ENCODE measurements around the gene AP1AR. TPM values are rescaled to one million over a fixed set of nuclear protein-coding genes. Genes with fewer than 3 reads are reported as not detected.

AP1AR gene, protein sequence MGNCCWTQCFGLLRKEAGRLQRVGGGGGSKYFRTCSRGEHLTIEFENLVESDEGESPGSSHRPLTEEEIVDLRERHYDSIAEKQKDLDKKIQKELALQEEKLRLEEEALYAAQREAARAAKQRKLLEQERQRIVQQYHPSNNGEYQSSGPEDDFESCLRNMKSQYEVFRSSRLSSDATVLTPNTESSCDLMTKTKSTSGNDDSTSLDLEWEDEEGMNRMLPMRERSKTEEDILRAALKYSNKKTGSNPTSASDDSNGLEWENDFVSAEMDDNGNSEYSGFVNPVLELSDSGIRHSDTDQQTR
- total RNA-seq (2014; rRNA removed; shearing (Covaris generic)) = 35.3 and 38.9 TPM in 2 replicates

GRCh38 chr4:112231779-112232713 lies at the start of gene AP1AR:
Gene AP1AR, plus strand, starts transcription at chr4:112231787. Its CDS starts 305 bp downstream, at chr4:112232092.
- H3K4me3 ChIP-seq = peak within 1 kb of the TSS; percentile 84
- no peaks in the 10 kb centered on the region for H3K9me3 ChIP-seq (replicated peaks)
- H3K36me3 ChIP-seq = peaks cover 6% of the 10 kb centered on the region
- peak; percentile 86 to 91 for DNase-seq (ENCODE audit: low read depth in 1 of 2, low spot score in 2 of 2)
- H3K27me3 ChIP-seq (replicated peaks) = no peaks in the 10 kb centered on the region
- peaks cover 12% of the 10 kb centered on the region for H3K4me1 ChIP-seq (replicated peaks)
- peak within 1 kb of the TSS; percentile 64 for H3K27ac ChIP-seq

DNA sequence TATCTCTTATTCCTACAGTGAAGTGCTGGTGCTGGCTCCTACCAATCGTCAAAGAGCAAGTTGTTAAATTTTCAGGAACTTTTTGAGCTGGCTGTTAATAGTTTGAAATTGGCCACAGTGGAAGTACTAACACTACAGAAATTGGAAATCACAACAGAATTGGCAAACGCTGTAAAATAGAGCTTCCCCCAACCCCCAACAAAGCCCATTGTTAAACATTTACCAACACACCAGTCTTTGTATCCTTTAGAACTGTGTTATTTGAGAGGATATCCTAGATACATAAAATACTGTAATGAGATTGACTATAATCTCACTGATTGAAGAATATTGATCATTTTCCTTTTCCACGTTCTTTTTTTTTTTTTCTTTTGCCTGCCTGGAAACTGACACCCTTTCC lies 49.0 kb upstream of the AP1AR start:
- H3K4me3 ChIP-seq = no peak overlapping the region
- no peaks in the 10 kb centered on the region for H3K9me3 ChIP-seq (replicated peaks)
- H3K36me3 ChIP-seq = no peaks in the 10 kb centered on the region
- H3K27ac ChIP-seq = no peak overlapping the region
- DNase-seq (ENCODE audit: low read depth in 1 of 2, low spot score in 2 of 2) = no peak
- no peaks in the 10 kb centered on the region for H3K4me1 ChIP-seq (replicated peaks)
- H3K27me3 ChIP-seq (replicated peaks) = no peaks in the 10 kb centered on the region

DNA sequence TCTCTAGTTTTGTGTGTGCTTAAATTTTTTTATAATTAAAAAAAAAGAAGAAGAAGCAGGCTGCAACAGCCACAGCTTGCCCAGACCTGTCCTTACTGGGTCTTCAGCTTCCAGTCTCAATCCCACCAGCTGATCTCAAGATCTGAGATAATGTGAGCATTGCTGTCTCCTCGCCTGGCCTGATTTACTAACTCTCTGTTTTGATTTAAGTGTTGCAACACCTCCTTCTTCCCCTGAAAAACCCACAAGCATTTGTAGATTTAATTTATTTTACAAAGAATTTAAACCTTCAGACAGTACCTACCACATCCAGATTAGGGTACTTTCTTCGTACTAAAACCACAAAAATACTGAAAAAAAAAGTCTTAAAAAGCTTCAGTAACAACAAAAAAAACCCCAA lies 48.3 kb upstream of the AP1AR start:
- no peak overlapping the region for H3K4me3 ChIP-seq
- H3K4me1 ChIP-seq (replicated peaks) = no peaks in the 10 kb centered on the region
- no peaks in the 10 kb centered on the region for H3K9me3 ChIP-seq (replicated peaks)
- H3K27ac ChIP-seq = no peak overlapping the region
- no peaks in the 10 kb centered on the region for H3K36me3 ChIP-seq
- DNase-seq (ENCODE audit: low read depth in 1 of 2, low spot score in 2 of 2) = no peak
- H3K27me3 ChIP-seq (replicated peaks) = no peaks in the 10 kb centered on the region; the same call in 1 of the 2 replicates

DNA sequence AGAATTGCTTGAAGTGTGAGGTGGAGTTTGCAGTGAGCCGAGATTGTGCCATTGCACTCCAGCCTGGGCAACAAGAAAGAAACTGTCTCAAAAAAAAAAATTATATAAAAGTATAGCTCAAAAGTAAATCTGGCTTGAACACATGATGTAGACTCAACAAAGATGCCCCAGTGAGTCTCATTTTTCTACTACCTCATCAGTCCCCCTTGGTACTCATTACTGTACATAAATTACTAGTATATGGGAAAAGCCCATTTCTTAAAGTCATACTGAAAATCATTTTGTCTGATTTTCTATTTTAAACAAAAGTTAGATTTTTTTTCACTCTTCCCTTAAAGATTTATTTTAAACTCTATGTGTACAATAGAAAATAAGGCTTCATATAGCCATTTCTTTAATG lies 47.1 kb upstream of the AP1AR start:
- no peak overlapping the region for H3K27ac ChIP-seq
- no peaks in the 10 kb centered on the region for H3K9me3 ChIP-seq (replicated peaks)
- no peak overlapping the region for H3K4me3 ChIP-seq
- H3K27me3 ChIP-seq (replicated peaks) = no peaks in the 10 kb centered on the region; the same call in 1 of the 2 replicates
- no peaks in the 10 kb centered on the region for H3K4me1 ChIP-seq (replicated peaks)
- no peak for DNase-seq (ENCODE audit: low read depth in 1 of 2, low spot score in 2 of 2)
- H3K36me3 ChIP-seq = no peaks in the 10 kb centered on the region

- Histone ChIP-seq H3K27me3 (replicated peaks) (no peaks in the 10 kb centered on the region; the same call in 1 of the 2 replicates), H3K4me3 (no peak overlapping the region), H3K4me1 (replicated peaks) (no peaks in the 10 kb centered on the region), H3K27ac (no peak overlapping the region), H3K9me3 (replicated peaks) (no peaks in the 10 kb centered on the region), H3K36me3 (no peaks in the 10 kb centered on the region)
- no peak for DNase-seq (ENCODE audit: low read depth in 1 of 2, low spot score in 2 of 2)
These were observed 46.3 kb upstream of the AP1AR start for GRCh38 chr4:112185334-112185733.

DNA sequence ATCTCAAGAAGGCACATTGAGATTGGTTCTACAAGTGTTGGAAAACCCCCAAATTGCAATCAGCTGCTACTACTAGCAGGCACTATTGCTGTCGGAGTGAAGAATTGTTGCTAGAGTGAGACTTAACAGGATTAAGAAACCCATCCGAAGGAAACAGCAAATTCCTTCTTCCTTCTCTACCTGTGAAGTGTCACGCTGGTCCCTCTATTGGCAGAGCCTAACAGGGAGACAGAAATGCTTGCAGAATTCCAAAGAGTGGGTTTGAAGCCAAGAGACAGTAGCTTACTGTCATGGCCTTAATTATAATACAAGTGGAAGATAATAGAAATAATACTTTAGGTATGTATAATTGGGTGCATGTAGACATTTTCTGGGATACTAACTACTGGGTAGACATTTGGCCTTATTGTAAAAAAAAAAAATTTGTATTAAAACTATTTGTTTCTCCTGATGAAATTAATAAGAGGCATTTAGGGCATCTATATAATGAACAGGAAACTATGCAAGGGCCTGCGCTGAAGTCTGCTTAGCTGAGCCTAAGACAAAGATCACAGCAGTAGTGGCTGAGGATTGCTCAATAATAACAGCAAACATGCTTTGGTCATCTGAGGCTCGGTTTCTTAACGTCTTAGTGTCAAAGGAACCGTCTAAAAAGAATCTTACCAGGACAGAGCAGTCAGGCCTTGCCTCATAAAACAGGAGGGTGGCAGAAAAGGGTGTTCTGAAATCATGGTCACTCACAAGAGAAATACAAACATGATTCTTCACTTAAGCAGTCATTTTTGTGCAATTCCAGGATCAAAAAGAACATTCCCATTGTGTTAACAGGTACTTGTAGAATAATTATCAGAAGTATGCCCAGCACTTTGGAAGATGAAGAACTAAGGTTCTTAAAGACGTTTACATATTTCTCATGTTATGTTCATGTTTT lies 45.6 kb upstream of the AP1AR start:
- H3K27ac ChIP-seq = no peak overlapping the region
- no peak overlapping the region for H3K4me3 ChIP-seq
- no peaks in the 10 kb centered on the region for H3K9me3 ChIP-seq (replicated peaks)
- H3K27me3 ChIP-seq (replicated peaks) = no peaks in the 10 kb centered on the region; the same call in 1 of the 2 replicates
- H3K4me1 ChIP-seq (replicated peaks) = no peaks in the 10 kb centered on the region
- no peaks in the 10 kb centered on the region for H3K36me3 ChIP-seq
- DNase-seq (ENCODE audit: low read depth in 1 of 2, low spot score in 2 of 2) = no peak

DNA sequence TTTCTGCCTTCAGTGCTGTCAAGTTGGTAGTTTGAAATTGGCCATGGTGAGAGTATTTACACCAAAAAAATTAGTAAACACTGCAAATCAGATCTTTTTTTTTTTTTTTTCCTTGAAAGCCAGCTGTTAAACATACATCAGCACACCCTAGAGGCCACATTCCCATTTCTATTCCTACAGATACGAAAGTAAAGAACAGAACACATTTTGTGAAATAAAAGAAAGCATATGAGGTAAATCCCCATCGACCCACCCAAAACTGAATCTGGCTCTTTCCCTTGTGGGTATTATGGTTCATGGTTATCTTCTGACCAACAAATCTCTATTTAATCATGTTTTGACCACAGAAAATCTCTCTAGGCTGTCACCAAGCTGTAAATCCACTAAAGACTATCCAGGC lies 41.8 kb upstream of the AP1AR start:
- DNase-seq (ENCODE audit: low read depth in 1 of 2, low spot score in 2 of 2) = no peak

DNA sequence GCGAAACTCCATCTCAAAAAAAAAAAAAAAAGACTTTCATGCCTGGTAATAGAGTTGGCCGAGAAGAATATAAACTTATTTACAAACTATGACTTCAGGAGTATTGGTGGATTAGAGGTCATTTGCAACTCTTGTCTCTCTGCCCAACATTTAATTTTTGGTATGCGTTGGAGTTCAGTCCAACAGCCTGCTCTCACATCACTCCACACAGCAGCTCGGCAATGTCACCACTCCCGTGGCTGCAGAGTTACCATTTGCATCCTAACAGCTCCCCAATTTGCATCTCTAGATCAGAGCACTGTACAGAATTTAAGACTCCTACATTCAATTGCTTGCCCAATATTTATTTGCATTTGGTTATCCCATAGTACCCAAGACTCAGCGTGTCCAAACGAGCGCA lies 40.9 kb upstream of the AP1AR start:
- DNase-seq (ENCODE audit: low read depth in 1 of 2, low spot score in 2 of 2) = no peak
- no peaks in the 10 kb centered on the region for H3K4me1 ChIP-seq (replicated peaks)
- H3K36me3 ChIP-seq = no peaks in the 10 kb centered on the region
- H3K4me3 ChIP-seq = no peak overlapping the region
- H3K27me3 ChIP-seq (replicated peaks) = no peaks in the 10 kb centered on the region; the same call in 1 of the 2 replicates
- no peaks in the 10 kb centered on the region for H3K9me3 ChIP-seq (replicated peaks)
- H3K27ac ChIP-seq = no peak overlapping the region

More for the DNA sequence above, 41.8 kb upstream of the AP1AR start:
- Histone ChIP-seq H3K4me1 (replicated peaks) (no peaks in the 10 kb centered on the region), H3K27ac (no peak overlapping the region), H3K36me3 (no peaks in the 10 kb centered on the region), H3K9me3 (replicated peaks) (no peaks in the 10 kb centered on the region), H3K4me3 (no peak overlapping the region), H3K27me3 (replicated peaks) (no peaks in the 10 kb centered on the region; the same call in 1 of the 2 replicates)

GRCh38 chr4:112196461-112196860 lies 35.1 kb upstream of the AP1AR start:
- DNase-seq (ENCODE audit: low read depth in 1 of 2, low spot score in 2 of 2) = no peak

GRCh38 chr4:112199041-112199440 lies 32.5 kb upstream of the AP1AR start:
- no peak for DNase-seq (ENCODE audit: low read depth in 1 of 2, low spot score in 2 of 2)
- H3K4me1 ChIP-seq (replicated peaks) = no peaks in the 10 kb centered on the region
- no peaks in the 10 kb centered on the region for H3K27me3 ChIP-seq (replicated peaks)
- no peaks in the 10 kb centered on the region for H3K36me3 ChIP-seq
- H3K27ac ChIP-seq = no peak overlapping the region
- no peak overlapping the region for H3K4me3 ChIP-seq
- no peaks in the 10 kb centered on the region for H3K9me3 ChIP-seq (replicated peaks)

More at GRCh38 chr4:112196461-112196860, 35.1 kb upstream of the AP1AR start:
- H3K27me3 ChIP-seq (replicated peaks) = no peaks in the 10 kb centered on the region
- H3K4me1 ChIP-seq (replicated peaks) = no peaks in the 10 kb centered on the region
- H3K36me3 ChIP-seq = no peaks in the 10 kb centered on the region
- H3K9me3 ChIP-seq (replicated peaks) = no peaks in the 10 kb centered on the region
- H3K27ac ChIP-seq = no peak overlapping the region
- no peak overlapping the region for H3K4me3 ChIP-seq

DNA sequence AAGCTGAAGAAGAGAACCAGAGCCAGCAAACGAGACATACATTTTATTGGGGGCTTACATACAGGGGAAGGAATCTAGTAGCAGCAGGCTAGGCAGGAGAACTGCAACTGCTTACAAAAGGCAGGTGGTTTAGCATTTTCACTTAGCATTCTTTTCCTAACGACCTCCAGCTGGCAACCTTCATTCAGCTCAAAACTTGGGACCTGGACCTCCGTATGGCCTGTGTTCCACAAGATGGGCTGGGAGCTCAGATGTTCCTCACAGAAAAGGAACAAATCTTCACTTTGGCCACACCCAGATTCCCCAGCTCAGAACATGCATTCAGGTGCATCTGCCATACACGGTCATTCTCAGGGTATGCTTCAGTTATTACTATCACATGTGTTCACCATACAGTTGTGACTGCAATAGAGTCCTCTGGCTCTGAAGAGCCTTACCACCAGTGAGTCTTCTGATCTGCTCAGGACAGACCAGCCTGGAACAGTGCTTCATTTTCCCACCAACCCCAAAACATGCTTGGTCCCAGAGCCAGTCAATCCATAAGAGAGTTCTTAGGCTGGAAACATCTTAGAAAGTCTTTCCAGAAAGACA lies 29.6 kb upstream of the AP1AR start:
- no peak overlapping the region for H3K4me3 ChIP-seq
- H3K27ac ChIP-seq = no peak overlapping the region
- no peaks in the 10 kb centered on the region for H3K36me3 ChIP-seq
- no peak for DNase-seq (ENCODE audit: low read depth in 1 of 2, low spot score in 2 of 2)
- no peaks in the 10 kb centered on the region for H3K9me3 ChIP-seq (replicated peaks)
- H3K27me3 ChIP-seq (replicated peaks) = no peaks in the 10 kb centered on the region
- H3K4me1 ChIP-seq (replicated peaks) = no peaks in the 10 kb centered on the region

DNA sequence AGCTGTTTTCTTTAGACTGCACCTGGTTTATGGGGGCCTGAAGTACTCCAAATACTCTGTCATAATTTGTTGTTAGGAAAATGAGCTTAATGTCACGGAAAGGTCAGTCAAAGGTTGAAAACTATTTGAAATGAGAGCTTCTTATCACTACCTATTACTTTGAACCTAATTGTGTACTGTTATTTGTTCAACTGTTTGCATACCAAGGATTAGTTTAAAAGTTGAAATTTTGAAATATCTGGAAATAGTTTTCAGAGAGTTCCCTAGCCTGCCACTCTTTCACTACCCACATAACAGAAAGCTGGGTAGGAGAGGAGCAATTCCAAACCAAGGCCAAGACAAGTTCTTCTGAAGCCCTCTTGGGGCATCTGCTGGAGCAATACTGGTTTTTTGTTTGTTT lies 28.0 kb upstream of the AP1AR start:
- Histone ChIP-seq H3K4me1 (replicated peaks) (no peaks in the 10 kb centered on the region), H3K27me3 (replicated peaks) (no peaks in the 10 kb centered on the region), H3K9me3 (replicated peaks) (no peaks in the 10 kb centered on the region), H3K36me3 (no peaks in the 10 kb centered on the region), H3K4me3 (no peak overlapping the region), H3K27ac (no peak overlapping the region)
- DNase-seq (ENCODE audit: low read depth in 1 of 2, low spot score in 2 of 2) = no peak

- no peaks in the 10 kb centered on the region for H3K36me3 ChIP-seq
- no peaks in the 10 kb centered on the region for H3K9me3 ChIP-seq (replicated peaks)
- no peaks in the 10 kb centered on the region for H3K4me1 ChIP-seq (replicated peaks)
- no peak overlapping the region for H3K4me3 ChIP-seq
- DNase-seq (ENCODE audit: low read depth in 1 of 2, low spot score in 2 of 2) = no peak
- no peak overlapping the region for H3K27ac ChIP-seq
- H3K27me3 ChIP-seq (replicated peaks) = no peaks in the 10 kb centered on the region
These were observed 25.2 kb upstream of the AP1AR start for GRCh38 chr4:112206431-112206830.

All from SJSA1 (cell line).